Activated T-helper 1 cell treated with anti-CD3 and anti-CD28 coated beads, Interleukin-12 subunit alpha, Interleukin-12 subunit beta, Interleukin-2, Interleukin-4 antibody, amounts not matched to agents 30 ng/mL and 10 ng/mL and 1 ng/mL, durations not matched to agents 14 hours and 24 hours and 36 hours (primary cell): Measurements from ENCODE around the gene NPLOC4. TPM values are rescaled to one million over a fixed set of nuclear protein-coding genes. Genes with fewer than 3 reads are reported as not detected.

Experiments
- DNase-seq: peaks from one replicate; pipeline ENCODE4 v3.0.0; 2021; ENCODE audit warnings: low spot score
- H3K27ac Mint-ChIP-seq: one replicate; pipeline ENCODE4 v1.8.0; 2021; ENCODE audit warnings: mild to moderate bottlenecking, mixed read lengths
- H3K27me3 Mint-ChIP-seq: one replicate; pipeline ENCODE4 v1.8.0; 2022; ENCODE audit warnings: mild to moderate bottlenecking, moderate library complexity, mixed read lengths; ENCODE audit not compliant: insufficient read depth
- H3K36me3 Mint-ChIP-seq: one replicate; pipeline ENCODE4 v1.8.0; 2021; ENCODE audit warnings: low read depth, mixed read lengths
- H3K4me1 Mint-ChIP-seq: one replicate; pipeline ENCODE4 v1.8.0; 2021; ENCODE audit warnings: low read depth, mixed read lengths
- H3K4me3 Mint-ChIP-seq: one replicate; pipeline ENCODE4 v1.8.0; 2021; ENCODE audit warnings: mild to moderate bottlenecking, moderate library complexity, mixed read lengths
- H3K9me3 Mint-ChIP-seq: one replicate; pipeline ENCODE4 v1.8.0; 2021; ENCODE audit warnings: mixed read lengths
- intact Hi-C: fragments of 100-400 bp; cut with micrococcal nuclease; formaldehyde crosslinking; loops from one replicate; pipeline ENCODE4 v1.15.1; 2024
- total RNA-seq: library from RNA; stranded (reverse); gene quantifications from 2 replicates; pipeline ENCODE4 v1.2.3, GENCODE V29; 2022

NPLOC4 gene
- total RNA-seq, 1 donor from 2014 or later, result 138 TPM

GRCh38 chr17:81609541-81610311, 27.2 kb downstream of the NPLOC4 start:
- intact Hi-C loops, result loop anchor here (5.0 kb wide), 1 partner anchor 32 kb away; no protein-coding TSS in a partner anchor
- peaks cover 8% of the 10 kb centered on the region for H3K4me1 Mint-ChIP-seq
- H3K4me3 Mint-ChIP-seq, result no peak overlapping the region
- no peak overlapping the region for H3K27ac Mint-ChIP-seq
- H3K27me3 Mint-ChIP-seq, result no peaks in the 10 kb centered on the region
- H3K36me3 Mint-ChIP-seq, result peaks cover 42% of the 10 kb centered on the region
- DNase-seq, result no peak
- no peaks in the 10 kb centered on the region for H3K9me3 Mint-ChIP-seq

GRCh38 chr17:81608605-81609004, 28.3 kb downstream of the NPLOC4 start:
- intact Hi-C loops, result no loop called here
- H3K27ac Mint-ChIP-seq, result no peak overlapping the region
- peaks cover 45% of the 10 kb centered on the region for H3K36me3 Mint-ChIP-seq
- no peaks in the 10 kb centered on the region for H3K9me3 Mint-ChIP-seq
- no peak for DNase-seq
- no peaks in the 10 kb centered on the region for H3K27me3 Mint-ChIP-seq
- no peak overlapping the region for H3K4me3 Mint-ChIP-seq
- H3K4me1 Mint-ChIP-seq, result no peaks in the 10 kb centered on the region

- Mint-ChIP-seq H3K27ac (no peak overlapping the region), H3K4me3 (no peak overlapping the region), H3K36me3 (peaks cover 41% of the 10 kb centered on the region), H3K27me3 (no peaks in the 10 kb centered on the region), H3K9me3 (no peaks in the 10 kb centered on the region), H3K4me1 (no peaks in the 10 kb centered on the region)
- no peak for DNase-seq
- intact Hi-C loops, result no loop called here
Observed at GRCh38 chr17:81608082-81608481, 28.8 kb downstream of the NPLOC4 start.

GRCh38 chr17:81607431-81607830, 29.5 kb downstream of the NPLOC4 start:
- no peak for DNase-seq
- H3K4me1 Mint-ChIP-seq, result no peaks in the 10 kb centered on the region
- H3K27me3 Mint-ChIP-seq, result no peaks in the 10 kb centered on the region
- H3K4me3 Mint-ChIP-seq, result no peak overlapping the region
- no peaks in the 10 kb centered on the region for H3K9me3 Mint-ChIP-seq
- H3K27ac Mint-ChIP-seq, result no peak overlapping the region
- intact Hi-C loops, result no loop called here
- H3K36me3 Mint-ChIP-seq, result peaks cover 38% of the 10 kb centered on the region

- H3K4me1 Mint-ChIP-seq, result peaks cover 8% of the 10 kb centered on the region
- intact Hi-C loops, result loop anchor here (5.0 kb wide), 1 partner anchor 87 kb away; no protein-coding TSS in a partner anchor
- H3K9me3 Mint-ChIP-seq, result no peaks in the 10 kb centered on the region
- H3K27ac Mint-ChIP-seq, result no peak overlapping the region
- no peaks in the 10 kb centered on the region for H3K27me3 Mint-ChIP-seq
- H3K36me3 Mint-ChIP-seq, result peaks cover 38% of the 10 kb centered on the region
- DNase-seq, result no peak
- H3K4me3 Mint-ChIP-seq, result no peak overlapping the region
Observed at GRCh38 chr17:81603846-81604610, 32.9 kb downstream of the NPLOC4 start.

- intact Hi-C loops, result loop anchor here (5.0 kb wide), 1 partner anchor 84 kb away; no protein-coding TSS in a partner anchor
- no peaks in the 10 kb centered on the region for H3K9me3 Mint-ChIP-seq
- peak overlapping the region; percentile 20 for H3K27ac Mint-ChIP-seq
- H3K36me3 Mint-ChIP-seq, result peaks cover 40% of the 10 kb centered on the region
- H3K4me3 Mint-ChIP-seq, result no peak overlapping the region
- H3K27me3 Mint-ChIP-seq, result no peaks in the 10 kb centered on the region
- peak; percentile 16 for DNase-seq
- peaks cover 8% of the 10 kb centered on the region for H3K4me1 Mint-ChIP-seq
Observed at GRCh38 chr17:81601525-81602120, 35.3 kb downstream of the NPLOC4 start.

GRCh38 chr17:81599719-81600486, 37.0 kb downstream of the NPLOC4 start:
- no peak for DNase-seq
- intact Hi-C loops, result loop anchor here (5.0 kb wide), 1 partner anchor 83 kb away; no protein-coding TSS in a partner anchor
- no peak overlapping the region for H3K27ac Mint-ChIP-seq
- H3K4me1 Mint-ChIP-seq, result peaks cover 8% of the 10 kb centered on the region
- H3K27me3 Mint-ChIP-seq, result no peaks in the 10 kb centered on the region
- H3K36me3 Mint-ChIP-seq, result peaks cover 33% of the 10 kb centered on the region
- H3K9me3 Mint-ChIP-seq, result no peaks in the 10 kb centered on the region
- no peak overlapping the region for H3K4me3 Mint-ChIP-seq

- Mint-ChIP-seq H3K4me3 (no peak overlapping the region), H3K27ac (no peak overlapping the region), H3K36me3 (peaks cover 35% of the 10 kb centered on the region), H3K9me3 (no peaks in the 10 kb centered on the region), H3K4me1 (no peaks in the 10 kb centered on the region), H3K27me3 (no peaks in the 10 kb centered on the region)
- intact Hi-C loops, result no loop called here
- DNase-seq, result no peak
Observed at GRCh38 chr17:81593105-81593871, 43.6 kb downstream of the NPLOC4 start.

- Mint-ChIP-seq H3K27me3 (no peaks in the 10 kb centered on the region), H3K9me3 (no peaks in the 10 kb centered on the region), H3K4me1 (no peaks in the 10 kb centered on the region), H3K27ac (no peak overlapping the region), H3K4me3 (no peak overlapping the region), H3K36me3 (peaks cover 37% of the 10 kb centered on the region)
- intact Hi-C loops, result no loop called here
- DNase-seq, result no peak
Observed at GRCh38 chr17:81591971-81592370, 44.9 kb downstream of the NPLOC4 start.

- Mint-ChIP-seq H3K4me1 (no peaks in the 10 kb centered on the region), H3K27ac (no peak overlapping the region), H3K27me3 (no peaks in the 10 kb centered on the region), H3K36me3 (peaks cover 47% of the 10 kb centered on the region), H3K4me3 (no peak overlapping the region), H3K9me3 (no peaks in the 10 kb centered on the region)
- intact Hi-C loops, result no loop called here
- DNase-seq, result no peak
Observed at GRCh38 chr17:81590121-81590520, 46.8 kb downstream of the NPLOC4 start.

GRCh38 chr17:81589612-81590011, 47.3 kb downstream of the NPLOC4 start:
- no peak overlapping the region for H3K4me3 Mint-ChIP-seq
- no peaks in the 10 kb centered on the region for H3K4me1 Mint-ChIP-seq
- H3K27me3 Mint-ChIP-seq, result no peaks in the 10 kb centered on the region
- no peaks in the 10 kb centered on the region for H3K9me3 Mint-ChIP-seq
- no peak for DNase-seq
- peaks cover 48% of the 10 kb centered on the region for H3K36me3 Mint-ChIP-seq
- H3K27ac Mint-ChIP-seq, result no peak overlapping the region
- intact Hi-C loops, result no loop called here

GRCh38 chr17:81586096-81586495, 50.8 kb downstream of the NPLOC4 start:
- no peak for DNase-seq
- no peaks in the 10 kb centered on the region for H3K4me1 Mint-ChIP-seq
- no peaks in the 10 kb centered on the region for H3K27me3 Mint-ChIP-seq
- H3K9me3 Mint-ChIP-seq, result no peaks in the 10 kb centered on the region
- intact Hi-C loops, result no loop called here
- no peak overlapping the region for H3K27ac Mint-ChIP-seq
- no peak overlapping the region for H3K4me3 Mint-ChIP-seq
- H3K36me3 Mint-ChIP-seq, result peaks cover 51% of the 10 kb centered on the region
